ENCODE results near the gene DRAXIN. TPM values are rescaled to one million over a fixed set of nuclear protein-coding genes. Genes with fewer than 3 reads are reported as not detected.

DRAXIN gene
- total RNA-seq, 4 donors from 2014 or later, result under 0.01 to 0.06 TPM; not detected in 2

DNA sequence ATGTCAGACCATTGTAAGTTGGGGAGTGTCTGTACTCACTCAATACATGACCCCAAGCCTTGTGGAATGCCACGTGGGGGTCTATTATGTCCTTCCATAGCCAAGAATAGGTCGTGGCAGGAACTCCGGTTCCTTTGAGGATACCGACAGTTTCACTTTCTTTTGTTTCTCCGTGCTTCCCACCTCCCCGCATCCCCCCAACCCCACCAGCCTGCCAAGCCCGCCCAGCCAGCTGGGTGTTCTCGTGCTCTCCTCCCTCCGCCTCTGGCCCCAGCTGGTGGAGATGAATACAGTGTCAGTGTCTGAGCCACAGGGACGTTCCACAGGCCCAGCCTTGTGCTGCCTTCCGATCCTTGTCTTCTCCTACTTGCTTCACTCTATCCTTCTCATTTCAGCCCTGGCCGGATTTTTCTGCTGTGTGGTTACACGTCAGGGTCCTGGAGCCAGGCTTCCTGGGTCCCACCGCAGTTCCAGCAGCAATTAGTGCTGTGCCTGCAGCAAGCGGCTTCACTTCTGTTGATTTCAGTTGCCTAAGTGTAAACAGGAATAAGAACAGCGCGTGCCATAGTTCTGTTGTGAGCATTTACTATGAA is 40.3 kb downstream of the DRAXIN start:
- intact Hi-C loops (cut with DNase I), result no loop called here
- TF ChIP-seq EP300 (IDR thresholded peaks at IDR 0.05), result no peak
- peak; percentile 76 to 77 for TF ChIP-seq POLR2AphosphoS5 (IDR thresholded peaks at IDR 0.05)
- TF ChIP-seq, protein P1, sequence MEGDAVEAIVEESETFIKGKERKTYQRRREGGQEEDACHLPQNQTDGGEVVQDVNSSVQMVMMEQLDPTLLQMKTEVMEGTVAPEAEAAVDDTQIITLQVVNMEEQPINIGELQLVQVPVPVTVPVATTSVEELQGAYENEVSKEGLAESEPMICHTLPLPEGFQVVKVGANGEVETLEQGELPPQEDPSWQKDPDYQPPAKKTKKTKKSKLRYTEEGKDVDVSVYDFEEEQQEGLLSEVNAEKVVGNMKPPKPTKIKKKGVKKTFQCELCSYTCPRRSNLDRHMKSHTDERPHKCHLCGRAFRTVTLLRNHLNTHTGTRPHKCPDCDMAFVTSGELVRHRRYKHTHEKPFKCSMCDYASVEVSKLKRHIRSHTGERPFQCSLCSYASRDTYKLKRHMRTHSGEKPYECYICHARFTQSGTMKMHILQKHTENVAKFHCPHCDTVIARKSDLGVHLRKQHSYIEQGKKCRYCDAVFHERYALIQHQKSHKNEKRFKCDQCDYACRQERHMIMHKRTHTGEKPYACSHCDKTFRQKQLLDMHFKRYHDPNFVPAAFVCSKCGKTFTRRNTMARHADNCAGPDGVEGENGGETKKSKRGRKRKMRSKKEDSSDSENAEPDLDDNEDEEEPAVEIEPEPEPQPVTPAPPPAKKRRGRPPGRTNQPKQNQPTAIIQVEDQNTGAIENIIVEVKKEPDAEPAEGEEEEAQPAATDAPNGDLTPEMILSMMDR (IDR thresholded peaks at IDR 0.05), result no peak
- Histone ChIP-seq H3K9me3 (no peaks in the 10 kb centered on the region), H3K36me3 (no peaks in the 10 kb centered on the region), H3K4me3 (peak overlapping the region; percentile 40 to 57 (median 50)), H3K4me1 (peaks cover 34 to 62% (median 56%) of the 10 kb centered on the region in 4 donors), H3K27ac (replicated peaks in 1 of 4) (peak overlapping the region; percentile 75 to 83 (median 80)), H3K27me3 (no peaks in the 10 kb centered on the region)
- WGBS, result 6% methylated on average over 16 of the region's 17 CpGs
- DNase-seq (ENCODE audit: extremely low spot score), result peak; percentile 95

DNA sequence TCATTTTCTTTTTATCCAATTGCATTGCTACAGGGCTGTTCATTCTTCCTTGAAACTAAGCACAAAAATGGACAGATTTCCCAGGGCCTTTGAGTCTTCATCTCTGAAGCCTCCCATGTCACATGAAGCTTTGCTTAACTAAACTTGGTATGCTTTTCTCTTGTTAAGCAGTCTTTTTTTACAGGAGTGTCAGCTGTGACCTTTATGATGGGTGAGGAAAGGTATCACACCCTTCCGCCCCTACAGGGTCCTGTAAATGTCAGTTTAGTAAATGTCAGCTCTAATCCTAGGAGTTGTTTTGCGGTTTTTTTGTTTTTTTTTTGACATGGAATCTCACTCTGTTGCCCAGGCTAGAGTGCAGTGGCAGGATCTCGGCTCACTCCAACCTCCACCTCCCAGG is 41.8 kb downstream of the DRAXIN start:
- H3K4me1 ChIP-seq, result peaks cover 44 to 77% (median 72%) of the 10 kb centered on the region in 4 donors
- no peak for DNase-seq (ENCODE audit: extremely low spot score)
- H3K27me3 ChIP-seq, result no peaks in the 10 kb centered on the region
- TF ChIP-seq POLR2AphosphoS5 (IDR thresholded peaks at IDR 0.05) (no peak), POLR2A (IDR thresholded peaks at IDR 0.05; ENCODE audit: low read depth) (no peak), EP300 (IDR thresholded peaks at IDR 0.05) (no peak)
- TF ChIP-seq, protein P1 (IDR thresholded peaks at IDR 0.05), result no peak
- H3K36me3 ChIP-seq, result no peaks in the 10 kb centered on the region
- peak overlapping the region; percentile 75 to 83 (median 80) for H3K27ac ChIP-seq (replicated peaks in 1 of 4)
- intact Hi-C loops (cut with DNase I), result no loop called here
- no peak overlapping the region for H3K4me3 ChIP-seq
- WGBS, result 95% methylated on average over 3 of the region's 3 CpGs
- no peaks in the 10 kb centered on the region for H3K9me3 ChIP-seq

DNA sequence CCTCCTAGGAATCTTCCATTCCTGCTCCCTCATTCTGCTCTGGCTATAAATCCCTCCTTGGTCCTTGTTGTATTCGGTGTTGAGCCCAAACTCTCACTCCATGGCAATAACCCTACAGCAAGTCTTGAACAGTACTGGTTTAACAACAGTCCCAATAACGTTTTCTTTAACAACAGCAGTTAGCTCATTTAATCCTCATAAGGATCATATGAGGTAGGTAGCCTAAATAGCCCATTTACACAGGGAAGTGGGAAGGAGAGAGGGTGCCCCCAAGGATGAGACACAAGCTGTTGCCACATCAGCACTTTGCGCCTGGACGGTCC is 44.0 kb downstream of the DRAXIN start:
- intact Hi-C loops (cut with DNase I), result loop anchor here (5.0 kb wide), 1 partner anchor 52 kb away; no protein-coding TSS in a partner anchor
- TF ChIP-seq EP300 (IDR thresholded peaks at IDR 0.05) (no peak), POLR2A (IDR thresholded peaks at IDR 0.05; ENCODE audit: low read depth) (no peak), POLR2AphosphoS5 (IDR thresholded peaks at IDR 0.05) (no peak)
- TF ChIP-seq, protein P1 (IDR thresholded peaks at IDR 0.05), result no peak
- peak overlapping the region; percentile 76 to 95 (median 80) for H3K4me3 ChIP-seq
- no peaks in the 10 kb centered on the region for H3K9me3 ChIP-seq
- H3K36me3 ChIP-seq, result no peaks in the 10 kb centered on the region
- no peak for DNase-seq (ENCODE audit: extremely low spot score)
- no peaks in the 10 kb centered on the region for H3K27me3 ChIP-seq
- 29% methylated on average over 4 of the region's 4 CpGs for WGBS
- H3K27ac ChIP-seq (replicated peaks in 1 of 4), result peak overlapping the region; percentile 86 to 92 (median 86)
- peaks cover 35 to 71% (median 63%) of the 10 kb centered on the region in 4 donors for H3K4me1 ChIP-seq

DNA sequence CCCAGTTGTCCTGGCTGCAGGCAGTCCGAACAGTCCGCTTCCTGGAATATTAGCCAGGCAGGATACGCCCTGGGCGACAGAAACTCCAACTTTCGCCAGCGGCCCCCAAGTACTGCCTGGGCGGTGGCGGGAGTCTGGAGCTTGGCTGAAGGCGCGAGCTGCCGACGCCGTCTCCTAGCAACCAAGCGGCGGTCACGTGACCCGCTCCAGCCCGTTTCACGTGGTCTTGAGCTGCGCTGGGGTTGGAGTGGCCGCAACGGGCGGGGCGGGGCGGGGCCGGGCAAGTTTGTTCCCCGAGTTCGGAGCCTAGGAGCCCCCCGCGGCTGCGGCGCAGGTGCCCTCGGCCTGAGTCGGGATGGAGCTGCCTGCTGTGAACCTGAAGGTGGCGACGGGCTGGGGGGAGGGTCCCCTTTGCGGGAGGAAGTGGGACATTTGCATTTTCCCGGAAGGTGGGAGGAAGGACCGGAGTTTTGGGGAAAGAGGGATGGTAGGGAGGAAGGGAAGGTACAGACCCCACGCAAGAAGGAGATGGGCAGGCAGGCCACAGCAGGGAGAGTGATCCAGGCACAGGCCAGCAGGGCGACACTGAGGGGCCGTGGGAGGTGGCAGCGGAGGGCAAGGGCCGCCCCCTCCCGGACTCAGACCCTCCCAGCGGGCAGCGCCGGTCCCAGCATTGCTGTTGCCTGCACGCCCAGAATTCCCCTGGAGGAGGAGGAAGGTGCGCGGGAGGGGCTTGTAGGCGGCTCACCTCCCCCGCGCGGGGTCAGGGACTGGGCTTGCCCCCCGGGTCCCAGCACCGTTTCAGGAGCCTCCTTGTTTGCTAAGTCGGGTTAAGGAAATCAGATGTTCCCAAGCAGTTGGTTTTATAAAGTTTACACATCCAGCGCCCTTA is 44.6 kb downstream of the DRAXIN start, which contains the start of gene AGTRAP:
Gene AGTRAP (plus strand): TSS at position 283 of the 892 bp plus-strand sequence. CDS start 73 bp downstream, at position 356.
- Histone ChIP-seq H3K27ac (replicated peaks in 1 of 4) (peak within 1 kb of the TSS; percentile 86 to 92 (median 86)), H3K4me1 (peaks cover 31 to 65% (median 62%) of the 10 kb centered on the region in 4 donors), H3K36me3 (no peaks in the 10 kb centered on the region), H3K9me3 (no peaks in the 10 kb centered on the region), H3K4me3 (peak within 1 kb of the TSS; percentile 76 to 95 (median 80)), H3K27me3 (no peaks in the 10 kb centered on the region)
- WGBS, result under 1% methylated on average over 32 of the region's 59 CpGs
- DNase-seq (ENCODE audit: extremely low spot score), result peak; percentile 100
- peak; percentile 87 to 88 for TF ChIP-seq POLR2AphosphoS5 (IDR thresholded peaks at IDR 0.05)
- TF ChIP-seq, protein P1 (IDR thresholded peaks at IDR 0.05), result peak in 1 of 3 experiments; percentile 6
- TF ChIP-seq EP300 (IDR thresholded peaks at IDR 0.05), result no peak
- TF ChIP-seq POLR2A (IDR thresholded peaks at IDR 0.05; ENCODE audit: low read depth), result peak; percentile 72
- intact Hi-C loops (cut with DNase I), result loop anchor here (5.0 kb wide), 1 partner anchor 51 kb away; no protein-coding TSS in a partner anchor
